HepG2 (cell line): Measurements from ENCODE around the gene CMA1. TPM values are rescaled to one million over a fixed set of nuclear protein-coding genes. Genes with fewer than 3 reads are reported as not detected.

ENCODE experiments used
- DPF2 ChIP-seq: sonication (generic); formaldehyde crosslinking; IDR thresholded peaks from 2 replicates; pipeline ENCODE4 v1.4.0; 2020; ENCODE audit warnings: mild to moderate bottlenecking, low read depth, missing genetic modification reagents, borderline replicate concordance
- MATR3 ChIP-seq: sonication (generic); formaldehyde crosslinking; IDR thresholded peaks from 2 replicates; pipeline ENCODE4 v1.4.0; 2020; ENCODE audit warnings: missing genetic modification reagents
- MIER3 ChIP-seq: IDR thresholded peaks from 2 replicates; pipeline ENCODE4 v1.6.1; 2016; ENCODE audit warnings: missing compliant biosample characterization, borderline replicate concordance
- MXI1 ChIP-seq: IDR thresholded peaks from 3 replicates; pipeline ENCODE4 v1.6.1; 2012; ENCODE audit warnings: low read depth, low read length, inconsistent platforms, borderline replicate concordance
- PRDM10 ChIP-seq: sonication (generic); formaldehyde crosslinking; IDR thresholded peaks from 2 replicates; pipeline ENCODE4 v1.4.0; 2020; ENCODE audit warnings: low read depth, missing genetic modification reagents
- RFX3 ChIP-seq: IDR thresholded peaks from 2 replicates; pipeline ENCODE4 v1.6.1; 2016; ENCODE audit warnings: missing biosample characterization, missing genetic modification reagents
- SRSF1 ChIP-seq: fragments of 200-400 bp; formaldehyde crosslinking; optimal IDR thresholded peaks from 2 replicates; pipeline ENCODE3; 2017; ENCODE audit warnings: mild to moderate bottlenecking, low read depth, low read length, moderate library complexity
- ZFP62 ChIP-seq: sonication (generic); formaldehyde crosslinking; IDR thresholded peaks from 2 replicates; pipeline ENCODE4 v1.4.0; 2020; ENCODE audit warnings: missing genetic modification reagents
- ZNF10 ChIP-seq: sonication (generic); formaldehyde crosslinking; IDR thresholded peaks from 2 replicates; pipeline ENCODE4 v1.4.0; 2020; ENCODE audit warnings: mild to moderate bottlenecking, low read depth, missing genetic modification reagents, borderline replicate concordance
- ZNF180 ChIP-seq: sonication (generic); formaldehyde crosslinking; IDR thresholded peaks from 2 replicates; pipeline ENCODE4 v1.4.0; 2020; ENCODE audit warnings: low read depth, missing genetic modification reagents, borderline replicate concordance
- ZNF33A ChIP-seq: sonication (generic); formaldehyde crosslinking; IDR thresholded peaks from 2 replicates; pipeline ENCODE4 v1.5.1; 2020; ENCODE audit warnings: missing genetic modification reagents, mild to moderate bottlenecking, moderate library complexity, borderline replicate concordance
- ZNF34 ChIP-seq: sonication (generic); formaldehyde crosslinking; IDR thresholded peaks from 2 replicates; pipeline ENCODE4 v1.4.0; 2020; ENCODE audit warnings: mild to moderate bottlenecking, missing genetic modification reagents, borderline replicate concordance
- ZNF382 ChIP-seq: sonication (generic); formaldehyde crosslinking; IDR thresholded peaks from 2 replicates; pipeline ENCODE4 v1.5.0; 2020; ENCODE audit warnings: missing genetic modification reagents, mild to moderate bottlenecking, borderline replicate concordance
- ZNF512 ChIP-seq: sonication (generic); formaldehyde crosslinking; IDR thresholded peaks from 2 replicates; pipeline ENCODE4 v1.4.0; 2020; ENCODE audit warnings: mild to moderate bottlenecking, missing genetic modification reagents
- ZNF558 ChIP-seq: sonication (generic); formaldehyde crosslinking; IDR thresholded peaks from 2 replicates; pipeline ENCODE4 v1.9.0; 2022; ENCODE audit warnings: mild to moderate bottlenecking, missing genetic modification reagents, borderline replicate concordance
- ZNF616 ChIP-seq: sonication (generic); formaldehyde crosslinking; IDR thresholded peaks from 2 replicates; pipeline ENCODE4 v1.5.0; 2020; ENCODE audit warnings: low read depth, mild to moderate bottlenecking, missing genetic modification reagents
- ZNF720 ChIP-seq: sonication (generic); formaldehyde crosslinking; IDR thresholded peaks from 2 replicates; pipeline ENCODE4 v1.4.0; 2020; ENCODE audit warnings: missing genetic modification reagents
- ZNF839 ChIP-seq: sonication (generic); formaldehyde crosslinking; IDR thresholded peaks from 2 replicates; pipeline ENCODE4 v1.4.0; 2020; ENCODE audit warnings: missing genetic modification reagents, mild to moderate bottlenecking, borderline replicate concordance
- polyA plus RNA-seq, 8 experiments: library from polyadenylated mRNA; depleted of rRNA in 3 of 8; stranded (reverse) in 7 of 8; unstranded in 1 of 8; fragments of >200 nt; fragmentation: Illumina TruSeq in 4 of 8; extraction: Trizol in 4 of 8; gene quantifications; 2 replicates each; pipeline versions ENCODE4 v1.2.1 to v1.2.3, GENCODE V29; 2011 to 2016; ENCODE audit warnings: low read depth in 4 of 8, missing spikeins in 1 of 8, mixed read lengths in 1 of 8; ENCODE audit not compliant: insufficient read depth in 1 of 8
- total RNA-seq, 5 experiments: library from RNA; depleted of rRNA; stranded (reverse); fragments of >200 nt; fragmentation: Illumina TruSeq; extraction: Trizol; gene quantifications; 2 replicates each; pipeline ENCODE4 v1.2.3, GENCODE V29; 2016; ENCODE audit warnings: low read depth in 1 of 5
- TF ChIP-seq, protein P1 (sequence below): sonication (generic); formaldehyde crosslinking; IDR thresholded peaks from 2 replicates; pipeline ENCODE4 v1.4.0; 2020; ENCODE audit warnings: mild to moderate bottlenecking, missing genetic modification reagents, borderline replicate concordance
- TF ChIP-seq, protein P2 (sequence below): IDR thresholded peaks from 2 replicates; pipeline ENCODE4 v1.6.1; 2016; ENCODE audit warnings: mild to moderate bottlenecking

The CMA1 gene
- total and polyA plus RNA-seq, 2 of the 13 experiments (the other 11 are each of a cell fraction or from before 2014, with no cell fraction given) = not detected

DNA sequence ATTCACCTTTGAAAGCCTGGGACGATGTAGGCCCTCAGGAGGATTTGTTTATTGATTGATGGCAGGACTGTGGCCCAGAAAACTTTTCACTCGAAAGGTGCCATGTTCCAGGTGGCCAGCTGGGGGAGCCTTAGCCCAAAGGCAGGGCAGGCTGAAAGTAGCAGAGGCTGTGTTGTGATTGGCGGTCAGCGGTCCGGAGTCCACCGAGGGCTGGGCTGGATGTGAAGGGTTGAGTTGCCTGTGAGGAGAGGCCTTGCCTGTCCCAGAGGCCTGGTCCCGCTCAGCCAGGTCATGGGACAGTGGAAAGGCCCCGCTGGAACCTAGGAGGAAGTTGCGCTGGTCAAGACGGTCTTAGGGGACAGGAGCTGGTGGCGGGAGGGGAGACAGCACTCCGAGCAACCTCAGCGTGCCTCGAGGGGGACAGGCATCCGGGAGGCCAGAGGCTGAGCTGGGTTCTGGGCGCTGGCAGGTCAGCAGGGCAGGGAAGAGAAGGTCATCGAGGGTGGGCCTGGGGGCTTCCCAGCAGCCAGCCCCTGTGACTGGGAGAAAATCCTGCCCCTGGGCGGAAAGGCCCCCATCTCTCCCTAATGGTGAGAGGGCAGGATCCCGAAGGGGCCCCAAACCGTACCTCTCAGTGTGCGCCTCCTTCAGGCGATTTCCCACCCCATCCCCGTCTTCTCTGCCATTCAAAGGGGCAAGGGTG, 26.3 kb downstream of the CMA1 start (continued):
- TF ChIP-seq DPF2 (CRISPR knock-in tag) (no peak), ZNF33A (CRISPR knock-in tag) (no peak), MIER3 (CRISPR knock-in tag) (peak; percentile 96), ZNF512 (peak; percentile 63; the same call in 1 of the 2 replicates), PRDM10 (peak; percentile 77; the same call in 1 of the 2 replicates), MXI1 (peak; percentile 56; the same call in 1 of the 3 replicates), ZNF558 (CRISPR knock-in tag) (peak; percentile 51; the same call in 1 of the 2 replicates), ZNF34 (peak; percentile 68; the same call in 1 of the 2 replicates), MATR3 (CRISPR knock-in tag) (no peak), SRSF1 (peak; percentile 65), ZFP62 (CRISPR knock-in tag) (no peak), ZNF720 (CRISPR knock-in tag) (no peak), ZNF382 (CRISPR knock-in tag) (no peak), ZNF839 (CRISPR knock-in tag) (peak; percentile 88; the same call in 1 of the 2 replicates), ZNF180 (CRISPR knock-in tag) (no peak), ZNF10 (CRISPR knock-in tag) (0 out of 2 replicates have a peak, but pooled peaks have one; percentile 76), RFX3 (CRISPR knock-in tag) (no peak), ZNF616 (CRISPR knock-in tag) (peak; percentile 74)
- TF ChIP-seq, protein P1, sequence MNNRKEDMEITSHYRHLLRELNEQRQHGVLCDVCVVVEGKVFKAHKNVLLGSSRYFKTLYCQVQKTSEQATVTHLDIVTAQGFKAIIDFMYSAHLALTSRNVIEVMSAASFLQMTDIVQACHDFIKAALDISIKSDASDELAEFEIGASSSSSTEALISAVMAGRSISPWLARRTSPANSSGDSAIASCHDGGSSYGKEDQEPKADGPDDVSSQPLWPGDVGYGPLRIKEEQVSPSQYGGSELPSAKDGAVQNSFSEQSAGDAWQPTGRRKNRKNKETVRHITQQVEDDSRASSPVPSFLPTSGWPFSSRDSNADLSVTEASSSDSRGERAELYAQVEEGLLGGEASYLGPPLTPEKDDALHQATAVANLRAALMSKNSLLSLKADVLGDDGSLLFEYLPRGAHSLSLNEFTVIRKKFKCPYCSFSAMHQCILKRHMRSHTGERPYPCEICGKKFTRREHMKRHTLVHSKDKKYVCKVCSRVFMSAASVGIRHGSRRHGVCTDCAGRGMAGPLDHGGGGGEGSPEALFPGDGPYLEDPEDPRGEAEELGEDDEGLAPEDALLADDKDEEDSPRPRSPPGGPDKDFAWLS (CRISPR knock-in tag) = no peak; the same call in 1 of the 2 replicates
- TF ChIP-seq, protein P2, sequence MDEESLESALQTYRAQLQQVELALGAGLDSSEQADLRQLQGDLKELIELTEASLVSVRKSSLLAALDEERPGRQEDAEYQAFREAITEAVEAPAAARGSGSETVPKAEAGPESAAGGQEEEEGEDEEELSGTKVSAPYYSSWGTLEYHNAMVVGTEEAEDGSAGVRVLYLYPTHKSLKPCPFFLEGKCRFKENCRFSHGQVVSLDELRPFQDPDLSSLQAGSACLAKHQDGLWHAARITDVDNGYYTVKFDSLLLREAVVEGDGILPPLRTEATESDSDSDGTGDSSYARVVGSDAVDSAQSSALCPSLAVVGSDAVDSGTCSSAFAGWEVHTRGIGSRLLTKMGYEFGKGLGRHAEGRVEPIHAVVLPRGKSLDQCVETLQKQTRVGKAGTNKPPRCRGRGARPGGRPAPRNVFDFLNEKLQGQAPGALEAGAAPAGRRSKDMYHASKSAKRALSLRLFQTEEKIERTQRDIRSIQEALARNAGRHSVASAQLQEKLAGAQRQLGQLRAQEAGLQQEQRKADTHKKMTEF (CRISPR knock-in tag) = peak; percentile 92
